CD14-positive monocyte (primary cell): Measurements from ENCODE around the gene DYNC2I2. TPM values are rescaled to one million over a fixed set of nuclear protein-coding genes. Genes with fewer than 3 reads are reported as not detected.

ENCODE experiments used
- DNase-seq, 3 donors: peaks; one replicate each; pipeline ENCODE4 v3.0.0-alpha.2; 2011 to 2022
- H2AFZ ChIP-seq: 2 replicates; pipeline ENCODE4 v1.6.0; 2012; ENCODE audit warnings: mild to moderate bottlenecking, low read depth, low read length, inconsistent platforms; ENCODE audit not compliant: insufficient read depth, poor library complexity, severe bottlenecking
- H3K27ac ChIP-seq, 2 donors: 1 replicate in 1 of 2; 2 replicates in 1 of 2; pipeline ENCODE4 v1.5.1; 2012 to 2013; ENCODE audit warnings: low read length in 2 of 2, control low read depth in 1 of 2, inconsistent platforms in 1 of 2, low read depth in 1 of 2, mild to moderate bottlenecking in 1 of 2
- H3K27me3 ChIP-seq, 2 donors: one replicate each; pipeline versions ENCODE4 v1.6.0 to v1.6.1; 2011 to 2013; ENCODE audit warnings: low read length in 2 of 2; ENCODE audit not compliant: control insufficient read depth in 2 of 2, insufficient read depth in 2 of 2
- H3K36me3 ChIP-seq, 2 donors: replicated peaks in 1 of 2; 1 replicate in 1 of 2; 2 replicates in 1 of 2; pipeline versions ENCODE4 v1.5.1 to v1.6.1; 2012 to 2013; ENCODE audit warnings: low read length in 2 of 2, control low read depth in 1 of 2, inconsistent platforms in 1 of 2, mild to moderate bottlenecking in 1 of 2; ENCODE audit not compliant: insufficient read depth in 2 of 2, control insufficient read depth in 1 of 2
- H3K4me1 ChIP-seq, 2 donors: 1 replicate in 1 of 2; 2 replicates in 1 of 2; pipeline versions ENCODE4 v1.5.1 to v1.6.1; 2012 to 2013; ENCODE audit warnings: low read length in 2 of 2, control low read depth in 1 of 2, inconsistent platforms in 1 of 2, mild to moderate bottlenecking in 1 of 2, moderate library complexity in 1 of 2; ENCODE audit not compliant: insufficient read depth in 2 of 2, control insufficient read depth in 1 of 2
- H3K4me2 ChIP-seq: replicated peaks from 2 replicates; pipeline ENCODE3; 2012; ENCODE audit warnings: low read length, moderate library complexity, mild to moderate bottlenecking; ENCODE audit not compliant: poor library complexity, severe bottlenecking; ENCODE audit errors: extremely low read depth
- H3K4me3 ChIP-seq, 3 experiments: fragments of 200-600 bp in 1 of 3; sonication (generic) in 1 of 3; replicated peaks in 1 of 3; 1 replicate in 2 of 3; 2 replicates in 1 of 3; pipeline ENCODE4 v1.5.1; 2011 to 2013; ENCODE audit warnings: low read length in 3 of 3, mild to moderate bottlenecking in 3 of 3, control low read depth in 2 of 3, low read depth in 2 of 3, inconsistent platforms in 1 of 3, moderate library complexity in 1 of 3
- H3K79me2 ChIP-seq: 2 replicates; pipeline ENCODE4 v1.6.0; 2012; ENCODE audit warnings: mild to moderate bottlenecking, control low read depth, inconsistent platforms, low read length, moderate library complexity; ENCODE audit not compliant: insufficient read depth
- H3K9ac ChIP-seq: 2 replicates; pipeline ENCODE4 v1.6.0; 2017; ENCODE audit warnings: low read length, mild to moderate bottlenecking; ENCODE audit not compliant: insufficient read depth, poor library complexity, severe bottlenecking
- H3K9me3 ChIP-seq, 2 donors: replicated peaks in 1 of 2; 1 replicate in 1 of 2; 2 replicates in 1 of 2; pipeline versions ENCODE4 v1.5.1 to v1.6.1; 2012 to 2013; ENCODE audit warnings: low read length in 2 of 2, control low read depth in 1 of 2; ENCODE audit not compliant: control insufficient read depth in 1 of 2, insufficient read depth in 1 of 2
- H4K20me1 ChIP-seq: 2 replicates; pipeline ENCODE4 v1.6.0; 2012; ENCODE audit warnings: mild to moderate bottlenecking, low read length, control low read depth, moderate library complexity; ENCODE audit not compliant: insufficient read depth
- H3K27ac Mint-ChIP-seq, 7 donors: one replicate each; pipeline ENCODE4 v1.8.0; 2020; ENCODE audit warnings: mild to moderate bottlenecking in 7 of 7, mixed read lengths in 7 of 7, moderate library complexity in 6 of 7, inconsistent platforms in 2 of 7
- H3K27me3 Mint-ChIP-seq, 3 donors: one replicate each; pipeline ENCODE4 v1.8.0; 2021 to 2022; ENCODE audit warnings: low read depth in 3 of 3, mild to moderate bottlenecking in 3 of 3, mixed read lengths in 3 of 3, moderate library complexity in 3 of 3, inconsistent platforms in 1 of 3
- H3K36me3 Mint-ChIP-seq, 2 donors: one replicate each; pipeline ENCODE4 v1.8.0; 2020; ENCODE audit warnings: mixed read lengths in 2 of 2, inconsistent platforms in 1 of 2, mild to moderate bottlenecking in 1 of 2
- H3K4me1 Mint-ChIP-seq: one replicate; pipeline ENCODE4 v1.8.0; 2020; ENCODE audit warnings: mild to moderate bottlenecking, mixed read lengths
- H3K4me3 Mint-ChIP-seq, 2 donors: one replicate each; pipeline ENCODE4 v1.8.0; 2020; ENCODE audit warnings: mild to moderate bottlenecking in 2 of 2, mixed read lengths in 2 of 2, moderate library complexity in 1 of 2
- H3K9me3 Mint-ChIP-seq, 7 donors: one replicate each; pipeline ENCODE4 v1.8.0; 2020 to 2022; ENCODE audit warnings: mixed read lengths in 7 of 7, mild to moderate bottlenecking in 6 of 7, moderate library complexity in 6 of 7, inconsistent platforms in 2 of 7
- WGBS: methylation state at CpG from one replicate; pipeline ENCODE4 v1.1.5; 2013; ENCODE audit warnings: missing lambda C conversion rate; ENCODE audit not compliant: insufficient coverage; 5-methylcytosine and 5-hydroxymethylcytosine counted together
- intact Hi-C, 2 donors: fragments of 100-400 bp; cut with micrococcal nuclease; formaldehyde crosslinking; loops; one replicate each; pipeline versions ENCODE4 v1.15.0 to v1.15.1; 2023
- polyA plus RNA-seq, 3 donors: library from polyadenylated mRNA; depleted of rRNA in 1 of 3; unstranded in 2 of 3; stranded (reverse) in 1 of 3; fragments of 300-500 nt in 2 of 3; fragments of >200 nt in 1 of 3; fragmentation: Illumina TruSeq in 2 of 3; gene quantifications; 1 replicate in 2 of 3; 2 replicates in 1 of 3; pipeline ENCODE4 v1.2.3, GENCODE V29; 2012 to 2021
- TF ChIP-seq, protein P1 (sequence below): fragments of 200-600 bp; IDR thresholded peaks from one replicate; pipeline ENCODE4 v1.8.0; 2022; ENCODE audit warnings: antibody characterized with exemption, mild to moderate bottlenecking

DYNC2I2 gene
- polyA plus RNA-seq, 3 donors = 1.5 to 2.1 (median 1.9) TPM

DNA sequence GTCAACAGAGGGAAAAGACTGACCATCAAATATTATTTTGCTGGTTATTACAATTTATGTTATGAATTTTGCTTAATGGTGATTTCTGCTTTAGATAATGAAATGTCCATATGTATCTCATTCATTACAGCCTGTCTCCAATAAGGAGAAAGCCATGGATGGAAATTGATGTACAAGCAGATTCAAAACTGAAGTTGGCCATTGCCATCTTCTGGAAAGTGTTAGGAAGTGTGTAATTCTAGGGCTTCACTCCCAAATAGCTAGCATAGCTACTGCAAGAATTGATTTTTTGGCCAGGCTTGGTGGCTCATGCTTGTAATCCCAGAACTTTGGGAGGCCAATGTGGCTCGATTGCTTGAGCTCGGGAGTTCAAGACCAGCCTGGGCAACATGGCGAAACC, 45.8 kb downstream of the DYNC2I2 start:
- Mint-ChIP-seq H3K27ac (no peak overlapping the region), H3K4me1 (no peaks in the 10 kb centered on the region), H3K36me3 (peaks cover 75 to 89% of the 10 kb centered on the region in 2 donors), H3K9me3 (no peaks in the 10 kb centered on the region), H3K4me3 (no peak overlapping the region), H3K27me3 (peaks cover 0 to 2% (median 0%) of the 10 kb centered on the region in 3 donors)
- no peak overlapping the region for H3K4me3 ChIP-seq
- H3K4me2 ChIP-seq = no peak overlapping the region
- H4K20me1 ChIP-seq = no peaks in the 10 kb centered on the region
- no peaks in the 10 kb centered on the region for H3K79me2 ChIP-seq
- peaks cover 82 to 97% of the 10 kb centered on the region in 2 donors for H3K36me3 ChIP-seq
- H3K27ac ChIP-seq = no peak overlapping the region
- H3K27me3 ChIP-seq = no peaks in the 10 kb centered on the region
- DNase-seq = no peak
- intact Hi-C loops = no loop called here
- no peaks in the 10 kb centered on the region for H3K9me3 ChIP-seq
- WGBS = no CpG with 5 or more reads among the region's 3 CpGs
- H2AFZ ChIP-seq = no peak overlapping the region
- no peak overlapping the region for H3K9ac ChIP-seq
- H3K4me1 ChIP-seq = no peaks in the 10 kb centered on the region
- TF ChIP-seq, protein P1, sequence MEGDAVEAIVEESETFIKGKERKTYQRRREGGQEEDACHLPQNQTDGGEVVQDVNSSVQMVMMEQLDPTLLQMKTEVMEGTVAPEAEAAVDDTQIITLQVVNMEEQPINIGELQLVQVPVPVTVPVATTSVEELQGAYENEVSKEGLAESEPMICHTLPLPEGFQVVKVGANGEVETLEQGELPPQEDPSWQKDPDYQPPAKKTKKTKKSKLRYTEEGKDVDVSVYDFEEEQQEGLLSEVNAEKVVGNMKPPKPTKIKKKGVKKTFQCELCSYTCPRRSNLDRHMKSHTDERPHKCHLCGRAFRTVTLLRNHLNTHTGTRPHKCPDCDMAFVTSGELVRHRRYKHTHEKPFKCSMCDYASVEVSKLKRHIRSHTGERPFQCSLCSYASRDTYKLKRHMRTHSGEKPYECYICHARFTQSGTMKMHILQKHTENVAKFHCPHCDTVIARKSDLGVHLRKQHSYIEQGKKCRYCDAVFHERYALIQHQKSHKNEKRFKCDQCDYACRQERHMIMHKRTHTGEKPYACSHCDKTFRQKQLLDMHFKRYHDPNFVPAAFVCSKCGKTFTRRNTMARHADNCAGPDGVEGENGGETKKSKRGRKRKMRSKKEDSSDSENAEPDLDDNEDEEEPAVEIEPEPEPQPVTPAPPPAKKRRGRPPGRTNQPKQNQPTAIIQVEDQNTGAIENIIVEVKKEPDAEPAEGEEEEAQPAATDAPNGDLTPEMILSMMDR = no peak

DNA sequence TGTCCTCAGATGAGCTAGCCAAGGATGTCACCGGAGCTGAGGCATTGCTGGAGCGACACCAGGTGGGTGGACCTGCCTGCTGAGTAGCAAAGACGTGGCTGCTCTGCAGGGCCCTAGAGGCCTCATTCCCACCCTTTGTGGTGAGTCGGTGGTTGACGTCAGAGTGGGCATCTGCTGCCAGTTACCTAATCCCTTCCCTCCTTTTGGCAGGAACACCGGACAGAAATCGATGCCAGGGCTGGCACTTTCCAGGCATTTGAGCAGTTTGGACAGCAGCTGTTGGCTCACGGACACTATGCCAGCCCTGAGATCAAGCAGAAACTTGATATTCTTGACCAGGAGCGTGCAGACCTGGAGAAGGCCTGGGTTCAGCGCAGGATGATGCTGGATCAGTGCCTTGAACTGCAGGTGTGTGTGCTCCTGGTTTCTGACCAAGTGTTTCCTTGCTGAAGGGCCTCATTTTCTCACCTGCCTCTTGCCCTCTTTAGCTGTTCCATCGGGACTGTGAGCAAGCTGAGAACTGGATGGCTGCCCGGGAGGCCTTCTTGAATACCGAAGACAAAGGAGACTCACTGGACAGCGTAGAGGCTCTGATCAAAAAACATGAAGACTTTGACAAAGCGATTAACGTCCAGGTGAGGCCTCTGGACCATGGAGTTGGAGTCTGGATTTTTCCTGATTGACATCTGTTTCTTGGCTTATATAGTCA, 48.9 kb downstream of the DYNC2I2 start:
- Histone ChIP-seq H3K79me2 (no peaks in the 10 kb centered on the region), H3K9me3 (no peaks in the 10 kb centered on the region), H3K27me3 (no peaks in the 10 kb centered on the region), H3K4me1 (no peaks in the 10 kb centered on the region), H3K36me3 (peaks cover 71 to 92% of the 10 kb centered on the region in 2 donors), H3K27ac (no peak overlapping the region), H3K9ac (no peak overlapping the region), H3K4me3 (no peak overlapping the region), H2AFZ (no peak overlapping the region), H4K20me1 (no peaks in the 10 kb centered on the region), H3K4me2 (no peak overlapping the region)
- DNase-seq = no peak
- no peaks in the 10 kb centered on the region for H3K27me3 Mint-ChIP-seq
- no peaks in the 10 kb centered on the region for H3K4me1 Mint-ChIP-seq
- peaks cover 73 to 90% of the 10 kb centered on the region in 2 donors for H3K36me3 Mint-ChIP-seq
- H3K27ac Mint-ChIP-seq = peak overlapping the region in 1 of 7 donors; percentile 5
- TF ChIP-seq, protein P1 = no peak
- intact Hi-C loops = no loop called here
- 98% methylated on average over 11 of the region's 16 CpGs for WGBS
- no peaks in the 10 kb centered on the region for H3K9me3 Mint-ChIP-seq
- no peak overlapping the region for H3K4me3 Mint-ChIP-seq
